Astrocyte of the spinal cord (primary cell): ENCODE data around the gene DLG5.

Experiments used
- DNase-seq: peaks from one replicate; pipeline ENCODE4 v3.0.0; 2011; ENCODE audit warnings: low read depth, low spot score
- H3K4me3 ChIP-seq: 2 replicates; pipeline ENCODE4 v1.5.1; 2011; ENCODE audit warnings: low read depth, mild to moderate bottlenecking, low read length, moderate library complexity
- CTCF ChIP-seq: IDR thresholded peaks from 2 replicates; pipeline ENCODE4 v1.5.1; 2012; ENCODE audit warnings: low read depth, mild to moderate bottlenecking, low read length, inconsistent platforms
- in situ Hi-C: cut with HindIII; loops from 2 replicates; pipeline ENCODE4 v1.10.0; 2017; ENCODE audit warnings: low sequenced_read_pairs

Gene DLG5

DNA sequence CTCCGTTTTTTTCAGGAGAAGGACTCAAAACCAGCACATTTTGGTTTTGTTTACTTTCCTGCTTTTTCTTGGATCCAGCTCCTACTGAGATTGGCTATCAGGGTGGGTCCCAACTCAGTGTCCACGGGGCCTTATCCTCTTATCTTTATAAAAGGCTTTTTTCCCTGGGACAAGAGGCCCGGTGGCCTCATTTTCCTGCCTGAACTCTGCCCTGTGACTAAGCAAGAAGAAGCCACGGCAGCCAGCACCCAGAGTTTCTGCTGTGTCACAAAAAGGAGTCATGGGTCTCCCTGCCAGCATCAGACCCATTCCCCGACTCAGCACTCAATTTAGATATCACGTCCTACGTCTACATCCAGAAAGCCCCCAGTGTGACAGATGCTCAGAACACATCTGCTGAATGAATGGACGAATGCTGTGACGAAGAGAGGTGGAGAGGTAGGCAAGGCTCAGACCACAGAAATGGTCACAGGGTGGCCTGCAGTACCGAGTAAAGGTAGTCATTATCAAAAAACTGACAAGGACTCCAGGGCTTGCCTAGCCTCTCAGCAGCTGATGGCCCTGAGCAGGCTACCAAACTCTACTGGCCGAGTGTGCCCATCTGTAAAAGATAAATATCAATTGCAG, 16.7 kb downstream of the DLG5 start:
- TF ChIP-seq CTCF, result no peak
- in situ Hi-C loops, result no loop called here
- H3K4me3 ChIP-seq, result no peak overlapping the region
- peak; percentile 49 for DNase-seq

DNA sequence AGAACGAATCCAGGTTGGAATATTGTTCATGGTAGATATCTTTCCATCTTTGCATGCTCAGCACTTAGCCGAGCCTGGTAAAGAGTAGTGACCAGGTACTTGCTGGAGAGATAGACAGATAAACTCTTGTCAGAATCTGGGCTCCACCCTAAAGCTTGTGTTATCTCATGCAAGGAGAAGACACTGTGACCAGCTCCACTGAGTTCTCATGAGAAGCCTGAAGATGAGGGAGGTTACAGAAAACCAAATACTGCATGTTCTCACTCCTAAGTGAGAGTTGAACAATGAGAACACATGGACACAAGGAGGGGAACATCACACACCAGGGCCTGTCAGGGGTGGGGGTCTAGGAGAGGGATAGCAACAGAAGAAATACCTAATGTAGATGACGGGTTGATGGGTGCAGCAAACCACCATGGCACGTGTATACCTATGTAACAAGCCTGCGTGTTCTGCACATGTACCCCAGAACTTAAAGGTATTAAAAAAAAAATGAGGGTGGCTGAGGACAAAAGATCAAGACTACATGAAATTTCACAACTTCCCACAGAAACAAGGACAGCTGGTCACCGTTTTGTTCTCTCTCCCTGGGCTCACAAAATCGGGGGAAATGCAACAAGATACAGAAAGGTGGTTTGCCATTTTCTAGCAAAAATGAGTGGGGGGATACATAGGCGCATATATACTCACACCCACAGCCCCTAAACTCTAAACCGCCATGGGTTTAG, 17.4 kb downstream of the DLG5 start:
- in situ Hi-C loops, result no loop called here
- no peak for DNase-seq
- H3K4me3 ChIP-seq, result no peak overlapping the region
- no peak for TF ChIP-seq CTCF

DNA sequence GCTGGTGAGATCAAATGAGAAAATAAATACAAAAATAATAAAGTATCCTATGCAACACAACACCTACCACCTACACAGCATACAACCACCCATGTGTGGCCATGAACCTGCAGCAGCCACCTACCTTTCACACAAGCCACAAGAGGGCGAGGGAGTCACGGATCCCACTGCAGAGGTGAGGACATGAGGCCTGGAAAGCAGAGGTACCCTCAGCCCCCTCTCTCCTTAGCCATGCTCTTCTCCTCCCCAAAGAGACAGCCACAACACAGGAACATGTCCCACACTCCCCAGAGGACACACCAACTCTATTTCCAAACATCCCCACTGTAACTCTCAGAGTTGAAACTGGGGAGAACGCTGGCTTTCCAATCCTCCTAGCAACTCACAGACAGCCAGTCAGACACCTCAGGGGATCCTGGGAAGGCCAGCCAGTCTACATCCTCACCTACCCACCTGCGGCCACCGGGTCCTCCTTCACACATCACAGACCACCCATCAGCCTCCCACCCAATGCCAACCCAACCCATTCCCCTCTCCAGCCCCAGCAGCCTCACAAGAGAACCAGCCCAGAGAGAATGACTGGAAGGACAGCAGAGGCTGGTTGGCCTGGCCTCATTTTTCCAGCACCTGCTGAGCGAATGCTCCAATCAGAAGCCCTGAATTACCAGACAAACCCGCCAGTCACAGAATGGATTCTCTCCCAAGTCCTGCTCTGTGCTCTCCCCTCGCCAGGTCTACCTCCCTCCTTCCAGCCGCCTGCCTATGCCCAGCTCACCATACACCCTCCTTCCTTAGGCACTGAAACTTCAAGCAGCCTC, 18.4 kb downstream of the DLG5 start:
- no peak for DNase-seq
- in situ Hi-C loops, result no loop called here
- TF ChIP-seq CTCF, result peak; percentile 19
- H3K4me3 ChIP-seq, result no peak overlapping the region

DNA sequence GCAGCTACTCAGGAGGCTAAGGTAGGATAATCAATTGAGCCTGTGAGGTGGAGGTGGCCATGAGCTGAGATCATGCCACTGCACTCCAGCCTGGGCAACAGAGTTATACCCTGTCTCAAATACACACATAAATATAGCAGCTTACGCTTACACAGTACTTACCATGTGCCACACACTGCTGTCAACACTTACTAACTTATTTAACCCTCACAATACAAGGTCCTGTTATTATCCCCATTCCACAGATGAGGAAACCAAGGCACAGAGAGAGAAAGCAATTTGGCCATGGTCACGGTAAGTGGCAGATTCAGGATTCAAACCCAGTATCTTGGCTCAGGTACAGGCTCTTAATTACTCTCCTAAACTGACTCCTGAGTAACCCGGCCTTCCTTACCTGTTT, 19.1 kb downstream of the DLG5 start:
- no peak for TF ChIP-seq CTCF
- in situ Hi-C loops, result no loop called here
- no peak overlapping the region for H3K4me3 ChIP-seq
- DNase-seq, result no peak

GRCh38 chr10:77906951-77907421, 19.6 kb downstream of the DLG5 start:
- no peak for TF ChIP-seq CTCF
- DNase-seq, result no peak
- in situ Hi-C loops, result no loop called here
- no peak overlapping the region for H3K4me3 ChIP-seq

GRCh38 chr10:77905781-77906180, 20.8 kb downstream of the DLG5 start:
- in situ Hi-C loops, result no loop called here
- TF ChIP-seq CTCF, result no peak
- H3K4me3 ChIP-seq, result no peak overlapping the region
- DNase-seq, result no peak
